ENCODE data around the gene ACTN4.

ACTN4 gene

GRCh38 chr19:38780443-38780842, 133.0 kb downstream of the ACTN4 start:
- no peak for DNase-seq

- no peak for DNase-seq
Measured at GRCh38 chr19:38781058-38781457, 133.6 kb downstream of the ACTN4 start.
